Hepatocyte (in vitro differentiated cells): ENCODE measurements around the gene AHNAK. TPM values are rescaled to one million over a fixed set of nuclear protein-coding genes. Genes with fewer than 3 reads are reported as not detected.

Experiments
- DNase-seq: peaks from one replicate; pipeline ENCODE4 v3.0.0-alpha.2; 2016; ENCODE audit warnings: low spot score
- H2AFZ ChIP-seq: fragments of 200-600 bp; sonication (generic); 2 replicates; pipeline ENCODE4 v1.6.0; 2016; ENCODE audit warnings: antibody characterized with exemption, mild to moderate bottlenecking
- H3K27ac ChIP-seq: fragments of 200-600 bp; sonication (generic); 2 replicates; pipeline ENCODE4 v1.5.1; 2016; ENCODE audit warnings: mild to moderate bottlenecking
- H3K27me3 ChIP-seq: fragments of 200-600 bp; sonication (generic); 2 replicates; pipeline ENCODE4 v1.6.1; 2016
- H3K36me3 ChIP-seq: fragments of 200-600 bp; sonication (generic); replicated peaks from 2 replicates; pipeline ENCODE4 v1.5.1; 2016; ENCODE audit warnings: low read depth; ENCODE audit not compliant: insufficient read depth
- H3K4me1 ChIP-seq: fragments of 200-600 bp; sonication (generic); 2 replicates; pipeline ENCODE4 v1.5.1; 2016; ENCODE audit warnings: mild to moderate bottlenecking, moderate library complexity; ENCODE audit not compliant: insufficient read depth
- H3K4me2 ChIP-seq: fragments of 200-600 bp; sonication (generic); 2 replicates; pipeline ENCODE4 v1.6.0; 2016
- H3K4me3 ChIP-seq: fragments of 200-600 bp; sonication (generic); 2 replicates; pipeline ENCODE4 v1.5.1; 2016; ENCODE audit warnings: mild to moderate bottlenecking
- H3K79me2 ChIP-seq: fragments of 200-600 bp; sonication (generic); 2 replicates; pipeline ENCODE4 v1.6.0; 2017; ENCODE audit warnings: mild to moderate bottlenecking
- H3K9me2 ChIP-seq: fragments of 200-600 bp; sonication (generic); replicated peaks from 2 replicates; pipeline ENCODE4 v1.6.0; 2017; ENCODE audit warnings: mild to moderate bottlenecking; ENCODE audit not compliant: insufficient read depth
- H3K9me3 ChIP-seq: fragments of 200-600 bp; sonication (generic); 2 replicates; pipeline ENCODE4 v1.5.1; 2016; ENCODE audit warnings: low read depth, mild to moderate bottlenecking
- H4K20me1 ChIP-seq: fragments of 200-600 bp; sonication (generic); 2 replicates; pipeline ENCODE4 v1.6.0; 2016; ENCODE audit warnings: mild to moderate bottlenecking; ENCODE audit not compliant: insufficient read depth, poor library complexity, severe bottlenecking
- EZH2 ChIP-seq: fragments of 200-600 bp; sonication (generic); IDR thresholded peaks from 2 replicates; pipeline ENCODE4 v1.6.1; 2016; ENCODE audit warnings: antibody characterized with exemption, mild to moderate bottlenecking, borderline replicate concordance
- EZH2phosphoT487 ChIP-seq: fragments of 200-600 bp; sonication (generic); IDR thresholded peaks from one replicate; pipeline ENCODE4 v1.6.1; 2018; ENCODE audit warnings: antibody characterized with exemption, mild to moderate bottlenecking, low read depth, moderate library complexity; ENCODE audit not compliant: unreplicated experiment, severe bottlenecking
- WGBS: methylation state at CpG from one replicate; pipeline ENCODE4 v1.1.6; 2016; ENCODE audit warnings: low lambda C conversion rate; ENCODE audit errors: missing lambda C conversion rate; 5-methylcytosine and 5-hydroxymethylcytosine counted together
- polyA plus RNA-seq: library from polyadenylated mRNA; unstranded; fragments of >200 nt; fragmentation: Nextera tagmentation; extraction: Ambion mirVana; gene quantifications from 2 replicates; pipeline ENCODE4 v1.2.1, GENCODE V29; 2016
- total RNA-seq: library from RNA; depleted of rRNA; stranded (reverse); fragments of >200 nt; gene quantifications from 2 replicates; pipeline ENCODE4 v1.2.3, GENCODE V29; 2014
- TF ChIP-seq, protein P1 (sequence below): fragments of 200-600 bp; sonication (generic); IDR thresholded peaks from 2 replicates; pipeline ENCODE4 v1.5.1; 2016; ENCODE audit warnings: antibody characterized with exemption, mild to moderate bottlenecking; ENCODE audit not compliant: poor library complexity

The AHNAK gene
- total and polyA plus RNA-seq, 2 experiments from 2014 or later, result 47.6 to 237 TPM

DNA sequence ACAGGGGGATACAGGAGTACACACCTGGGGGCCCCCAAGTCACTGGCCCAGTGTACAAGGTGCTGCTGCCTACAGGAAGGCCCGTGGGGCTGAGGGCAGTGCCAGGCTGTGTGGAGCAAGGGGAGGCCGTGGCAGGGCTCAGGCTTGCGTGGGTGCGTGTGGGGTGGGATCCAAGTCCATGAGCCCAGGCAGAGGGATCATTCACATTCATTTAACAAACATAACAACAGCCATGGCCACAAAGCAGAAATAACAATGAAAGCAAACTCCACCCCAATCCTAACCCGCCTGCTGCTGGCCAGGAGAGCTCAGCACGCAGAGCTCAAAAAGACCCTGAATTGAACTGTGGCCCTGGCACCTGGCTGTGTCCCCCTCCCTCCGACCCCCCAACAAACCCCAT, 144.8 kb downstream of the AHNAK start:
- no peaks in the 10 kb centered on the region for H3K27me3 ChIP-seq
- no peaks in the 10 kb centered on the region for H3K79me2 ChIP-seq
- H3K4me3 ChIP-seq, result no peak overlapping the region
- peaks cover 49% of the 10 kb centered on the region for H3K4me1 ChIP-seq
- WGBS, result 94% methylated on average over 6 of the region's 7 CpGs
- peak overlapping the region; percentile 96 for H3K27ac ChIP-seq
- TF ChIP-seq, protein P1, sequence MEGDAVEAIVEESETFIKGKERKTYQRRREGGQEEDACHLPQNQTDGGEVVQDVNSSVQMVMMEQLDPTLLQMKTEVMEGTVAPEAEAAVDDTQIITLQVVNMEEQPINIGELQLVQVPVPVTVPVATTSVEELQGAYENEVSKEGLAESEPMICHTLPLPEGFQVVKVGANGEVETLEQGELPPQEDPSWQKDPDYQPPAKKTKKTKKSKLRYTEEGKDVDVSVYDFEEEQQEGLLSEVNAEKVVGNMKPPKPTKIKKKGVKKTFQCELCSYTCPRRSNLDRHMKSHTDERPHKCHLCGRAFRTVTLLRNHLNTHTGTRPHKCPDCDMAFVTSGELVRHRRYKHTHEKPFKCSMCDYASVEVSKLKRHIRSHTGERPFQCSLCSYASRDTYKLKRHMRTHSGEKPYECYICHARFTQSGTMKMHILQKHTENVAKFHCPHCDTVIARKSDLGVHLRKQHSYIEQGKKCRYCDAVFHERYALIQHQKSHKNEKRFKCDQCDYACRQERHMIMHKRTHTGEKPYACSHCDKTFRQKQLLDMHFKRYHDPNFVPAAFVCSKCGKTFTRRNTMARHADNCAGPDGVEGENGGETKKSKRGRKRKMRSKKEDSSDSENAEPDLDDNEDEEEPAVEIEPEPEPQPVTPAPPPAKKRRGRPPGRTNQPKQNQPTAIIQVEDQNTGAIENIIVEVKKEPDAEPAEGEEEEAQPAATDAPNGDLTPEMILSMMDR, result no peak
- no peak for TF ChIP-seq EZH2
- no peak for TF ChIP-seq EZH2phosphoT487
- no peak overlapping the region for H2AFZ ChIP-seq
- H3K36me3 ChIP-seq, result no peaks in the 10 kb centered on the region
- no peaks in the 10 kb centered on the region for H4K20me1 ChIP-seq
- no peaks in the 10 kb centered on the region for H3K9me3 ChIP-seq
- no peaks in the 10 kb centered on the region for H3K9me2 ChIP-seq
- H3K4me2 ChIP-seq, result no peak overlapping the region
- DNase-seq, result no peak

DNA sequence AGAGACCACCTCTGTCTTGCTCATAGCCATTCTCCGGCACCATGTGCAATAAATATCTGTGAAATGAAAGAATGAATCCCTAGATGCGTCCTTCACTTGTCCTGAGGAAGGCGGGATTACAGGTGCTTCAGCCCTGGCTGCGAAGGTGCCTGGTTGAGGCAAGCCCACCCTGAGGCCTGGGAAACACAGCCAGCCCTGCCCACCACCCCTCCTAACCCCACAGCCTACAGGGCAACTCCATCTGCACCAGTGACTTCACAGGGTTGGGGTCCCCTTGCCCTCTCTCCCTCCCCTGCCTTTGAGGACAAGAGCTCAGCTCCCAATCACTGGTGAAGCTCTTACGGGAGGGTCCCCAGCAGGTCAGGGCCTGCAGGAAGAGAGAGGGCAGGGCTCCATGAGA, 145.2 kb downstream of the AHNAK start:
- no peaks in the 10 kb centered on the region for H3K36me3 ChIP-seq
- no peaks in the 10 kb centered on the region for H3K9me2 ChIP-seq
- H3K4me1 ChIP-seq, result peaks cover 54% of the 10 kb centered on the region
- H2AFZ ChIP-seq, result no peak overlapping the region
- 88% methylated on average over 5 of the region's 5 CpGs for WGBS
- TF ChIP-seq EZH2phosphoT487 (no peak), EZH2 (no peak)
- TF ChIP-seq, protein P1, result no peak
- peak overlapping the region; percentile 40 for H3K4me2 ChIP-seq
- H3K27ac ChIP-seq, result peak overlapping the region; percentile 96
- no peaks in the 10 kb centered on the region for H4K20me1 ChIP-seq
- no peak for DNase-seq
- H3K4me3 ChIP-seq, result no peak overlapping the region
- H3K9me3 ChIP-seq, result no peaks in the 10 kb centered on the region
- H3K27me3 ChIP-seq, result no peaks in the 10 kb centered on the region
- H3K79me2 ChIP-seq, result no peaks in the 10 kb centered on the region

DNA sequence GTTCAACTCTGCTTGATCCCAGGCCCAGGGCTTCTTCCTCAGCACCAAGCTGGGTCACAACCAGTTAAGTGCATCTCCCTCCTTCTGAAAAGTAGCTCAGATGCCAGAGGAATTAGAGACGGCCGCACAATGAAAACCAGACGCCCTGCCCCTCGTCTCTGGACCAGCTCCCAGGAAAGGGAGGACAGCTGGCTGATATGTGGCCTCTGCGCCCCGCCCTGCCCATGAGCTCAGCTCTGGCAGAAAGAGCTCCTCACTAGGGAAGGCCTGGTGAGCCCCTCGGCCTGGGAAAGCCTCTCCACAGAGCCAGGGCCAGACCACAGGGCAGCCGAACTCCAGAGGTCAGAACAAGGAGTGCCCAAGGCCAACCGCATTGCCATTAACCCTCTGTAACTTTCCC, 145.8 kb downstream of the AHNAK start:
- TF ChIP-seq, protein P1, result no peak
- TF ChIP-seq EZH2phosphoT487 (no peak), EZH2 (no peak)
- Histone ChIP-seq H3K36me3 (no peaks in the 10 kb centered on the region), H3K27ac (peak overlapping the region; percentile 96), H3K27me3 (no peaks in the 10 kb centered on the region), H4K20me1 (no peaks in the 10 kb centered on the region), H2AFZ (no peak overlapping the region), H3K4me1 (peaks cover 60% of the 10 kb centered on the region), H3K9me2 (no peaks in the 10 kb centered on the region), H3K4me2 (peak overlapping the region; percentile 40), H3K4me3 (no peak overlapping the region), H3K9me3 (no peaks in the 10 kb centered on the region), H3K79me2 (no peaks in the 10 kb centered on the region)
- 27% methylated on average over 8 of the region's 9 CpGs for WGBS
- DNase-seq, result peak; percentile 84

DNA sequence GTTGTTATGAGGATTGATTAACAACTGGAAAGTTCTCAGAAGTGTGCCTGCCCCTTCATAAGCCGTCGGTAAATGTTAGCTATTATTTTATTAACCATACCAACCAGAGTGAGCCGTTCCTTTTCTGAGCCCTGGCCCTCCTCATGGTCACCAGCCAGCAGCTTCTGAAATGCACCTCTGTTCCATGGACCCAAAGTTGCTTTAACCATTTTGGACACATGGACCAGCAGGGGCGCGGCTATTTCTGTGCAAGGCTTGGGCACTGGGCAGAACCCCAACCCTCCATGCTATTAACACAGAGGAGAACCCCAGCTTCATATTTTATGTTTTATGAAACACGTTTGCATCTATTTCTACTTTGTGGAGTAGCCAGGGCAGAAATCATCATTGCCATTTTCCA, 146.3 kb downstream of the AHNAK start:
- Histone ChIP-seq H3K4me2 (peak overlapping the region; percentile 40), H3K36me3 (no peaks in the 10 kb centered on the region), H3K79me2 (no peaks in the 10 kb centered on the region), H4K20me1 (no peaks in the 10 kb centered on the region), H2AFZ (no peak overlapping the region), H3K4me1 (peaks cover 63% of the 10 kb centered on the region), H3K9me3 (no peaks in the 10 kb centered on the region), H3K4me3 (no peak overlapping the region), H3K9me2 (no peaks in the 10 kb centered on the region), H3K27me3 (no peaks in the 10 kb centered on the region), H3K27ac (peak overlapping the region; percentile 96)
- no peak for DNase-seq
- 64% methylated on average over 6 of the region's 6 CpGs for WGBS
- TF ChIP-seq EZH2 (no peak), EZH2phosphoT487 (no peak)
- TF ChIP-seq, protein P1, result no peak
